Upper lobe of left lung (tissue), 4 donors: ENCODE results near the gene TMED10.

Experiments
- CTCF ChIP-seq, 6 experiments: fragments of 450-650 bp in 4 of 6; fragments of 200-600 bp in 2 of 6; sonication (generic) in 2 of 6; IDR thresholded peaks; one replicate each; pipeline ENCODE4 v1.5.1; 2016 to 2019; ENCODE audit warnings: antibody characterized with exemption in 6 of 6
- POLR2A ChIP-seq, 4 donors: fragments of 450-650 bp; IDR thresholded peaks; one replicate each; pipeline ENCODE4 v1.5.1; 2016 to 2017; ENCODE audit warnings: antibody characterized with exemption in 4 of 4, mild to moderate bottlenecking in 2 of 4
- POLR2AphosphoS5 ChIP-seq, 2 donors: sonication (generic); formaldehyde crosslinking; IDR thresholded peaks; one replicate each; pipeline ENCODE4 v1.5.1; 2017; ENCODE audit warnings: antibody characterized with exemption in 2 of 2

DNA sequence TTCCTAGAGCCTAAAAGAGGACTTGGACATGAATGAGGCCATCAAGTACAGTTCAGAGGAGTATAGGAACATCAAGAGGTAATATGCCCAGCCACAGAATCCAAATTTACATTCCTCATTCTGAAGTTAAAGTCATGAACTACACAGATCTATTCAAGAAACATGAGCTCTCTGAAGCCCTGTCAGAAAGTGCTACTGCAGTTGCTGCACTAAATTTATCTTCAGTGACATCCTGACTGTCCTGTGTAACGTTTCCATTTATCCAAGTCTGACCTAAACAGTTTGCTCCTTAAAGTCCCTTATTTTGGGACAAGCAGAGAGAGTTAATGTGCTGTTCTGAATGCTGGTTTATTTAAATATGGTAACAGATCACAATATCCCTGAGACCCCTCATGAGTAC, 77.7 kb downstream of the TMED10 start:
- TF ChIP-seq CTCF (IDR thresholded peaks at IDR 0.05) (no peak), POLR2A (IDR thresholded peaks at IDR 0.05) (no peak), POLR2AphosphoS5 (IDR thresholded peaks at IDR 0.05) (no peak)
